Stimulated activated effector memory CD8-positive, alpha-beta T cell treated with anti-CD3 and anti-CD28 coated beads, Interleukin-12 subunit alpha, Interleukin-12 subunit beta, amount 100 ng/mL, for 72 hours (primary cell): Measurements from ENCODE around the gene PLCB1.
A peak's percentile ranks its signal among the peaks of the same experiment; 100 is the strongest.

Experiments used
- ATAC-seq: fragments of 150-1000 bp; cut with Tn5 transposase; 2 replicates; pipeline ENCODE4 v1.10.0; 2021
- DNase-seq, 2 donors: peaks; one replicate each; pipeline ENCODE4 v3.0.0; 2021 to 2022; ENCODE audit warnings: low spot score in 2 of 2
- H3K27ac Mint-ChIP-seq: one replicate; pipeline ENCODE4 v1.8.0; 2022; ENCODE audit warnings: mild to moderate bottlenecking, mixed read lengths
- H3K36me3 Mint-ChIP-seq: one replicate; pipeline ENCODE4 v1.8.0; 2022; ENCODE audit warnings: mild to moderate bottlenecking, mixed read lengths
- H3K4me1 Mint-ChIP-seq: one replicate; pipeline ENCODE4 v1.8.0; 2022; ENCODE audit warnings: mixed read lengths
- H3K4me3 Mint-ChIP-seq: one replicate; pipeline ENCODE4 v1.8.0; 2022; ENCODE audit warnings: mild to moderate bottlenecking, mixed read lengths
- H3K9me3 Mint-ChIP-seq: one replicate; pipeline ENCODE4 v1.8.0; 2022; ENCODE audit warnings: mixed read lengths

PLCB1 gene

GRCh38 chr20:8353512-8353911 is 221.4 kb downstream of the PLCB1 start:
- H3K9me3 Mint-ChIP-seq: no peaks in the 10 kb centered on the region
- H3K4me3 Mint-ChIP-seq: no peak overlapping the region
- H3K4me1 Mint-ChIP-seq: peaks cover 7% of the 10 kb centered on the region
- H3K27ac Mint-ChIP-seq: no peak overlapping the region
- no peaks in the 10 kb centered on the region for H3K36me3 Mint-ChIP-seq
- DNase-seq: no peak
- ATAC-seq: no peak

- Mint-ChIP-seq H3K4me1 (peaks cover 9% of the 10 kb centered on the region), H3K36me3 (no peaks in the 10 kb centered on the region), H3K9me3 (no peaks in the 10 kb centered on the region), H3K4me3 (no peak overlapping the region), H3K27ac (no peak overlapping the region)
- DNase-seq (no peak), ATAC-seq (no peak)
Observed at GRCh38 chr20:8355453-8355852, 223.4 kb downstream of the PLCB1 start.

GRCh38 chr20:8356806-8357205 is 224.7 kb downstream of the PLCB1 start:
- peaks cover 21% of the 10 kb centered on the region for H3K4me1 Mint-ChIP-seq
- DNase-seq (no peak), ATAC-seq (no peak)
- H3K27ac Mint-ChIP-seq: no peak overlapping the region
- H3K4me3 Mint-ChIP-seq: no peak overlapping the region
- H3K36me3 Mint-ChIP-seq: no peaks in the 10 kb centered on the region
- no peaks in the 10 kb centered on the region for H3K9me3 Mint-ChIP-seq

GRCh38 chr20:8357703-8358102 is 225.6 kb downstream of the PLCB1 start:
- Mint-ChIP-seq H3K27ac (no peak overlapping the region), H3K4me1 (peaks cover 17% of the 10 kb centered on the region), H3K4me3 (no peak overlapping the region), H3K9me3 (no peaks in the 10 kb centered on the region), H3K36me3 (no peaks in the 10 kb centered on the region)
- DNase-seq: no peak
- ATAC-seq: no peak

- no peak overlapping the region for H3K27ac Mint-ChIP-seq
- DNase-seq: no peak
- H3K4me3 Mint-ChIP-seq: no peak overlapping the region
- no peaks in the 10 kb centered on the region for H3K36me3 Mint-ChIP-seq
- peaks cover 14% of the 10 kb centered on the region for H3K4me1 Mint-ChIP-seq
- no peaks in the 10 kb centered on the region for H3K9me3 Mint-ChIP-seq
- ATAC-seq: no peak
Observed at GRCh38 chr20:8360035-8360434, 228.0 kb downstream of the PLCB1 start.

GRCh38 chr20:8361006-8361652 is 229.1 kb downstream of the PLCB1 start:
- ATAC-seq: peak; percentile 99

GRCh38 chr20:8361779-8362178 is 229.7 kb downstream of the PLCB1 start:
- no peak overlapping the region for H3K27ac Mint-ChIP-seq
- no peak overlapping the region for H3K4me3 Mint-ChIP-seq
- no peak for ATAC-seq
- peaks cover 14% of the 10 kb centered on the region for H3K4me1 Mint-ChIP-seq
- H3K9me3 Mint-ChIP-seq: no peaks in the 10 kb centered on the region
- DNase-seq: no peak
- no peaks in the 10 kb centered on the region for H3K36me3 Mint-ChIP-seq

More at GRCh38 chr20:8361006-8361652, 229.1 kb downstream of the PLCB1 start:
- DNase-seq: no peak
- Mint-ChIP-seq H3K9me3 (no peaks in the 10 kb centered on the region), H3K4me3 (no peak overlapping the region), H3K4me1 (peaks cover 14% of the 10 kb centered on the region), H3K36me3 (no peaks in the 10 kb centered on the region), H3K27ac (no peak overlapping the region)

- peaks cover 16% of the 10 kb centered on the region for H3K4me1 Mint-ChIP-seq
- no peak overlapping the region for H3K4me3 Mint-ChIP-seq
- DNase-seq (no peak), ATAC-seq (no peak)
- no peak overlapping the region for H3K27ac Mint-ChIP-seq
- no peaks in the 10 kb centered on the region for H3K9me3 Mint-ChIP-seq
- no peaks in the 10 kb centered on the region for H3K36me3 Mint-ChIP-seq
Observed at GRCh38 chr20:8362457-8362856, 230.4 kb downstream of the PLCB1 start.

GRCh38 chr20:8363970-8364733 is 232.1 kb downstream of the PLCB1 start:
- ATAC-seq: no peak
- Mint-ChIP-seq H3K4me3 (no peak overlapping the region), H3K9me3 (no peaks in the 10 kb centered on the region), H3K27ac (no peak overlapping the region), H3K4me1 (peaks cover 26% of the 10 kb centered on the region), H3K36me3 (no peaks in the 10 kb centered on the region)
- no peak for DNase-seq

- Mint-ChIP-seq H3K4me3 (no peak overlapping the region), H3K27ac (no peak overlapping the region)
Observed at GRCh38 chr20:8364734-8365078, 232.6 kb downstream of the PLCB1 start.

GRCh38 chr20:8365634-8366033 is 233.6 kb downstream of the PLCB1 start:
- H3K4me3 Mint-ChIP-seq: no peak overlapping the region
- peaks cover 28% of the 10 kb centered on the region for H3K4me1 Mint-ChIP-seq
- DNase-seq (no peak), ATAC-seq (no peak)
- no peak overlapping the region for H3K27ac Mint-ChIP-seq
- H3K9me3 Mint-ChIP-seq: no peaks in the 10 kb centered on the region
- peaks cover 4% of the 10 kb centered on the region for H3K36me3 Mint-ChIP-seq

More at GRCh38 chr20:8364734-8365078, 232.6 kb downstream of the PLCB1 start:
- H3K9me3 Mint-ChIP-seq: no peaks in the 10 kb centered on the region
- peaks cover 32% of the 10 kb centered on the region for H3K4me1 Mint-ChIP-seq
- no peaks in the 10 kb centered on the region for H3K36me3 Mint-ChIP-seq
- no peak for DNase-seq
- no peak for ATAC-seq

- no peak overlapping the region for H3K27ac Mint-ChIP-seq
- H3K36me3 Mint-ChIP-seq: peaks cover 4% of the 10 kb centered on the region
- H3K9me3 Mint-ChIP-seq: no peaks in the 10 kb centered on the region
- DNase-seq (no peak), ATAC-seq (no peak)
- peaks cover 20% of the 10 kb centered on the region for H3K4me1 Mint-ChIP-seq
- no peak overlapping the region for H3K4me3 Mint-ChIP-seq
Observed at GRCh38 chr20:8366303-8366923, 234.3 kb downstream of the PLCB1 start.

- Mint-ChIP-seq H3K36me3 (peaks cover 4% of the 10 kb centered on the region), H3K27ac (no peak overlapping the region), H3K9me3 (no peaks in the 10 kb centered on the region), H3K4me3 (no peak overlapping the region), H3K4me1 (peaks cover 17% of the 10 kb centered on the region)
- DNase-seq: no peak
- peak; percentile 71 for ATAC-seq
Observed at GRCh38 chr20:8367689-8368088, 235.6 kb downstream of the PLCB1 start.

GRCh38 chr20:8368670-8369069 is 236.6 kb downstream of the PLCB1 start:
- peaks cover 9% of the 10 kb centered on the region for H3K36me3 Mint-ChIP-seq
- H3K4me1 Mint-ChIP-seq: peaks cover 17% of the 10 kb centered on the region
- DNase-seq (no peak), ATAC-seq (no peak)
- H3K4me3 Mint-ChIP-seq: no peak overlapping the region
- no peaks in the 10 kb centered on the region for H3K9me3 Mint-ChIP-seq
- no peak overlapping the region for H3K27ac Mint-ChIP-seq

GRCh38 chr20:8369311-8369710 is 237.2 kb downstream of the PLCB1 start:
- H3K4me3 Mint-ChIP-seq: no peak overlapping the region
- DNase-seq: no peak
- H3K4me1 Mint-ChIP-seq: peaks cover 17% of the 10 kb centered on the region
- no peak for ATAC-seq
- peaks cover 9% of the 10 kb centered on the region for H3K36me3 Mint-ChIP-seq
- H3K9me3 Mint-ChIP-seq: no peaks in the 10 kb centered on the region
- H3K27ac Mint-ChIP-seq: no peak overlapping the region

- H3K4me3 Mint-ChIP-seq: no peak overlapping the region
- H3K9me3 Mint-ChIP-seq: no peaks in the 10 kb centered on the region
- H3K27ac Mint-ChIP-seq: no peak overlapping the region
- peaks cover 17% of the 10 kb centered on the region for H3K4me1 Mint-ChIP-seq
- ATAC-seq (no peak), DNase-seq (no peak)
- H3K36me3 Mint-ChIP-seq: peaks cover 9% of the 10 kb centered on the region
Observed at GRCh38 chr20:8370774-8371173, 238.7 kb downstream of the PLCB1 start.
